Smooth muscle cell (in vitro differentiated cells): ENCODE results near the gene TAF1C. TPM values are rescaled to one million over a fixed set of nuclear protein-coding genes. Genes with fewer than 3 reads are reported as not detected.
A peak's percentile ranks its signal among the peaks of the same experiment; 100 is the strongest.

Experiments used
- DNase-seq: peaks from one replicate; lab custom pipeline; 2025; ENCODE audit not compliant: unreplicated experiment; lab: John Stamatoyannopoulos, UW
- H2AFZ ChIP-seq: fragments of 200-600 bp; sonication (generic); 2 replicates; pipeline ENCODE4 v1.6.0; 2016; ENCODE audit warnings: antibody characterized with exemption, low read depth, mild to moderate bottlenecking
- H3F3A ChIP-seq: fragments of 200-600 bp; sonication (generic); 2 replicates; pipeline ENCODE4 v1.6.0; 2017; ENCODE audit warnings: antibody characterized with exemption, low read depth
- H3K27ac ChIP-seq: fragments of 200-600 bp; sonication (generic); 2 replicates; pipeline ENCODE4 v1.5.1; 2016; ENCODE audit warnings: low read depth, mild to moderate bottlenecking
- H3K27me3 ChIP-seq: fragments of 200-600 bp; sonication (generic); 2 replicates; pipeline ENCODE4 v1.6.1; 2016; ENCODE audit warnings: low read depth, mild to moderate bottlenecking
- H3K36me3 ChIP-seq: fragments of 200-600 bp; sonication (generic); 2 replicates; pipeline ENCODE4 v1.5.1; 2016; ENCODE audit warnings: low read depth
- H3K4me1 ChIP-seq: fragments of 200-600 bp; sonication (generic); 2 replicates; pipeline ENCODE4 v1.5.1; 2016; ENCODE audit warnings: low read depth
- H3K4me2 ChIP-seq: fragments of 200-600 bp; sonication (generic); 2 replicates; pipeline ENCODE4 v1.6.0; 2016; ENCODE audit warnings: mild to moderate bottlenecking
- H3K4me3 ChIP-seq: fragments of 200-600 bp; sonication (generic); 2 replicates; pipeline ENCODE4 v1.5.1; 2016; ENCODE audit warnings: mild to moderate bottlenecking
- H3K79me2 ChIP-seq: fragments of 200-600 bp; sonication (generic); 2 replicates; pipeline ENCODE4 v1.6.0; 2016; ENCODE audit warnings: low read depth, mild to moderate bottlenecking
- H3K9ac ChIP-seq: fragments of 200-600 bp; sonication (generic); 2 replicates; pipeline ENCODE4 v1.6.0; 2016; ENCODE audit warnings: low read depth
- H3K9me3 ChIP-seq: fragments of 200-600 bp; sonication (generic); replicated peaks from 2 replicates; pipeline ENCODE4 v1.5.1; 2016; ENCODE audit warnings: low read depth
- H4K20me1 ChIP-seq: fragments of 200-600 bp; sonication (generic); 2 replicates; pipeline ENCODE4 v1.6.0; 2016; ENCODE audit warnings: low read depth
- WGBS: methylation state at CpG from one replicate; pipeline ENCODE4 v1.1.7; 2016; ENCODE audit warnings: low lambda C conversion rate; 5-methylcytosine and 5-hydroxymethylcytosine counted together
- polyA plus RNA-seq: library from polyadenylated mRNA; unstranded; fragments of >200 nt; fragmentation: Nextera tagmentation; extraction: Ambion mirVana; gene quantifications from 2 replicates; pipeline ENCODE4 v1.2.1, GENCODE V29; 2016
- total RNA-seq: library from RNA; depleted of rRNA; stranded (reverse); fragments of >200 nt; gene quantifications from 2 replicates; pipeline ENCODE4 v1.2.3, GENCODE V29; 2014
- TF ChIP-seq, protein P1 (sequence below): fragments of 200-600 bp; sonication (generic); IDR thresholded peaks from 2 replicates; pipeline ENCODE4 v1.5.1; 2017; ENCODE audit warnings: borderline replicate concordance, mild to moderate bottlenecking, antibody characterized with exemption; ENCODE audit not compliant: insufficient read depth, poor library complexity, severe bottlenecking

TAF1C gene
- total and polyA plus RNA-seq, 2 experiments from 2014 or later = 17.1 to 35.5 TPM

DNA sequence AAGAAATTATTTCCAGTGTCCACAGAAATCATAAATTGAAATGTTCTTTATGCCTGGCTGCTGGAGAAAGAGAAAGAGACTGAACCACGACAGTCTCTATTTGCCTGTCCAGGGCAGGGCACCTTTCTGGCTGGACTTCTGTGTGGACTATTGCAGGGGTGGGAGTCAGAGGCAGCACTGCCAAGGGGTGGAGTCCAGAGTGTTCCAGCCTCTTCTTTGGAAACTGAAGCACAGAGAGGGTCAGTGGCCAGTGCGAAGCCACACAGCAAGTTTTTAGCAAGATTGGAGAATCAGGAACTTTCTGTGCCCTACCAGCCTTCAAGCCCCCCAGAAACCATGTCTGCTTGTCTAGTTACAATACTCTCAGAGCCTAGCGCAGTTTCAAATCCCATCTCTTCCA, 37.7 kb upstream of the TAF1C start:
- 96% methylated on average over 3 of the region's 3 CpGs for WGBS
- peaks cover 12% of the 10 kb centered on the region for H3K4me1 ChIP-seq
- no peak overlapping the region for H3K27ac ChIP-seq
- H3F3A ChIP-seq = peaks cover 16% of the 10 kb centered on the region
- H3K79me2 ChIP-seq = no peaks in the 10 kb centered on the region
- TF ChIP-seq, protein P1, sequence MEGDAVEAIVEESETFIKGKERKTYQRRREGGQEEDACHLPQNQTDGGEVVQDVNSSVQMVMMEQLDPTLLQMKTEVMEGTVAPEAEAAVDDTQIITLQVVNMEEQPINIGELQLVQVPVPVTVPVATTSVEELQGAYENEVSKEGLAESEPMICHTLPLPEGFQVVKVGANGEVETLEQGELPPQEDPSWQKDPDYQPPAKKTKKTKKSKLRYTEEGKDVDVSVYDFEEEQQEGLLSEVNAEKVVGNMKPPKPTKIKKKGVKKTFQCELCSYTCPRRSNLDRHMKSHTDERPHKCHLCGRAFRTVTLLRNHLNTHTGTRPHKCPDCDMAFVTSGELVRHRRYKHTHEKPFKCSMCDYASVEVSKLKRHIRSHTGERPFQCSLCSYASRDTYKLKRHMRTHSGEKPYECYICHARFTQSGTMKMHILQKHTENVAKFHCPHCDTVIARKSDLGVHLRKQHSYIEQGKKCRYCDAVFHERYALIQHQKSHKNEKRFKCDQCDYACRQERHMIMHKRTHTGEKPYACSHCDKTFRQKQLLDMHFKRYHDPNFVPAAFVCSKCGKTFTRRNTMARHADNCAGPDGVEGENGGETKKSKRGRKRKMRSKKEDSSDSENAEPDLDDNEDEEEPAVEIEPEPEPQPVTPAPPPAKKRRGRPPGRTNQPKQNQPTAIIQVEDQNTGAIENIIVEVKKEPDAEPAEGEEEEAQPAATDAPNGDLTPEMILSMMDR = no peak
- no peak overlapping the region for H3K9ac ChIP-seq
- no peak overlapping the region for H3K4me2 ChIP-seq
- no peaks in the 10 kb centered on the region for H3K27me3 ChIP-seq
- H2AFZ ChIP-seq = no peak overlapping the region
- H4K20me1 ChIP-seq = no peaks in the 10 kb centered on the region
- no peaks in the 10 kb centered on the region for H3K9me3 ChIP-seq
- H3K36me3 ChIP-seq = no peaks in the 10 kb centered on the region
- no peak overlapping the region for H3K4me3 ChIP-seq
- no peak for DNase-seq

DNA sequence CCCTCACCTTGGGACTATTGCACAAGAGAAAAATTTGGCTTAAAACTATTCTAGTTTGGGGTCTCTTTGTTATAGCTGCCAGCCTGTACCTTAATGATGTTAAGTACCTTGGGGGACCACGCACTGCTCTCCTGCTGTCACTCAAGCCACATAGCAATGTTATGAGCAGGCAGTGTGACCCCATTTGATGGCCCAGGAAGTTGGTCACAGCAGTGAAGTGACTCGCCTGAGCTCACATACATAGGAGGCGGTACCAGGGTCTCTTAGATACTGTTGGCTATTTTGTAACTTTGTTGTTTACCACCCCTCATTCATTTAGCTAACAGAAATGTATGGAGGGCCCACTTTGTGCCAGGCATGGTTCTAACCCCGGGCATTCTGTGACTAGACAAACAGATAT, 36.6 kb upstream of the TAF1C start:
- H3K27ac ChIP-seq = no peak overlapping the region
- H4K20me1 ChIP-seq = no peaks in the 10 kb centered on the region
- DNase-seq = no peak
- H3F3A ChIP-seq = peaks cover 8% of the 10 kb centered on the region
- H3K4me1 ChIP-seq = peaks cover 20% of the 10 kb centered on the region
- no peaks in the 10 kb centered on the region for H3K79me2 ChIP-seq
- H3K4me2 ChIP-seq = no peak overlapping the region
- no peak overlapping the region for H3K4me3 ChIP-seq
- no peaks in the 10 kb centered on the region for H3K36me3 ChIP-seq
- H3K27me3 ChIP-seq = no peaks in the 10 kb centered on the region
- no peak overlapping the region for H2AFZ ChIP-seq
- 85% methylated on average over 4 of the region's 4 CpGs for WGBS
- TF ChIP-seq, protein P1 = no peak
- H3K9ac ChIP-seq = no peak overlapping the region
- no peaks in the 10 kb centered on the region for H3K9me3 ChIP-seq

DNA sequence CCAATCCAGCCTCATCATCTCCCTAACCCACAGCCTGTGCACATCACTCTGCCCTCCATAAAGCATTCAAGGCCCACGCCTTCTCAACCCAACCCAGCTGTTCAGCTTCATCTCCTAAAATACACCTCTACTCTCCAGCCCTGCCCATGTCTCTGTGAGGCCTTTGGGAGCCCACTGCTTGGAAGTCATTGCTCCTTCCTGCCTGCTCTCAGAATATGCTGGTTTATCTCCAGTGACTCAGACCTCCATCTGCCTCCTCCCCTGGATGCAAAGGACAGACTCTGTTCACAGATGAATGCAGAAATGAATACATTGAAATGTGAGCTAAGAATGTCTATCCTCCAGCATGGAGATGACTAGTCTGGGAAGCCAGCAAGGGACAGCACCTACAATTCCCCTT, 34.0 kb upstream of the TAF1C start:
- TF ChIP-seq, protein P1 = no peak
- Histone ChIP-seq H3F3A (no peaks in the 10 kb centered on the region), H3K27me3 (no peaks in the 10 kb centered on the region), H3K4me2 (peak overlapping the region; percentile 50), H3K27ac (peak overlapping the region; percentile 49), H3K79me2 (no peaks in the 10 kb centered on the region), H3K9me3 (no peaks in the 10 kb centered on the region), H3K9ac (no peak overlapping the region), H4K20me1 (no peaks in the 10 kb centered on the region), H3K36me3 (no peaks in the 10 kb centered on the region), H3K4me3 (no peak overlapping the region), H2AFZ (peak overlapping the region; percentile 65), H3K4me1 (peaks cover 16% of the 10 kb centered on the region)
- DNase-seq = no peak
- WGBS = 88% methylated on average over 1 of the region's 1 CpG

DNA sequence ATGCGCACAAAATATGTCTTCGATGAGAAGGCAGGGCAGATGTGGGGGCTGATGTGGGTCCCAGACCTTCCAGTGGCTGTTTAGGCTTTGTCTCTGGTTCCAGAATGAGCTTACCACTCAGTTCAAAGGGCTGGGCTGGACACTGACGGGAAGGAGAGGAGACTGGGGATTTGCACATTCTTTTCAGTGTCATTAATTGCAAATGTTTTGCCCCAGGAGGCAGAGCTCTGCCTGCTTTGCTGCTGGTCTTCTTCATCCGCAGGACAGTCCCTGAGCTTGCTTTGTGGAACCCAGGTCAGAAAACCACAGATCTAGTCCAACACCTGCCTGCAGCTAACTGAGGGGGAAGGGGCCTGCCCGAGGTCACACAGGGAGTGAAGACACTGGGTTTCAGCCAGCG, 32.1 kb upstream of the TAF1C start:
- no peaks in the 10 kb centered on the region for H3K79me2 ChIP-seq
- peak overlapping the region; percentile 86 for H3K27ac ChIP-seq
- no peaks in the 10 kb centered on the region for H4K20me1 ChIP-seq
- H3K36me3 ChIP-seq = no peaks in the 10 kb centered on the region
- H3F3A ChIP-seq = no peaks in the 10 kb centered on the region
- no peaks in the 10 kb centered on the region for H3K27me3 ChIP-seq
- no peak overlapping the region for H3K4me3 ChIP-seq
- peak overlapping the region; percentile 69 for H3K9ac ChIP-seq
- H3K9me3 ChIP-seq = no peaks in the 10 kb centered on the region
- TF ChIP-seq, protein P1 = no peak
- 31% methylated on average over 6 of the region's 6 CpGs for WGBS
- peak overlapping the region; percentile 79 for H2AFZ ChIP-seq
- peaks cover 16% of the 10 kb centered on the region for H3K4me1 ChIP-seq
- no peak for DNase-seq
- peak overlapping the region; percentile 9 for H3K4me2 ChIP-seq
